Ovary (tissue), 9 donors: ENCODE measurements around the gene ZNF592. TPM values are rescaled to one million over a fixed set of nuclear protein-coding genes. Genes with fewer than 3 reads are reported as not detected.
A peak's percentile ranks its signal among the peaks of the same experiment; 100 is the strongest.
"Not testable (repeated sequence)": the region's sequence is repeated elsewhere in the genome, so short reads cannot be mapped to it uniquely, and the experiment has no call there.

Experiments
- DNase-seq, 5 donors: peaks; one replicate each; pipeline ENCODE4 v3.0.0-alpha.2; 2019 to 2020
- H3K27ac ChIP-seq, 2 donors: fragments of 200-600 bp; one replicate each; pipeline versions ENCODE4 v1.5.1 to v1.8.0; 2019 to 2022
- H3K27me3 ChIP-seq: fragments of 200-600 bp; one replicate; pipeline ENCODE4 v1.8.0; 2022
- H3K36me3 ChIP-seq: fragments of 200-600 bp; sonication (generic); one replicate; pipeline ENCODE4 v1.5.1; 2019
- H3K4me1 ChIP-seq: one replicate; pipeline ENCODE4 v1.8.1; 2013; ENCODE audit warnings: mild to moderate bottlenecking, moderate library complexity; ENCODE audit not compliant: insufficient read depth
- H3K4me3 ChIP-seq: fragments of 200-600 bp; sonication (generic); one replicate; pipeline ENCODE4 v1.5.1; 2017
- H3K9me3 ChIP-seq, 2 donors: fragments of 200-600 bp in 1 of 2; sonication (generic) in 1 of 2; one replicate each; pipeline versions ENCODE4 v1.5.1 to v1.8.1; 2013 to 2019; ENCODE audit warnings: mild to moderate bottlenecking in 1 of 2, moderate library complexity in 1 of 2
- CTCF ChIP-seq, 3 donors: fragments of 450-650 bp in 2 of 3; fragments of 200-600 bp in 1 of 3; IDR thresholded peaks; one replicate each; pipeline versions ENCODE4 v1.5.1 to v1.8.0; 2016 to 2022; ENCODE audit warnings: antibody characterized with exemption in 3 of 3, mild to moderate bottlenecking in 1 of 3
- EP300 ChIP-seq: sonication (generic); formaldehyde crosslinking; IDR thresholded peaks from one replicate; pipeline ENCODE4 v1.6.1; 2017; ENCODE audit warnings: antibody characterized with exemption
- POLR2A ChIP-seq: fragments of 450-650 bp; IDR thresholded peaks from one replicate; pipeline ENCODE4 v1.6.1; 2017; ENCODE audit warnings: antibody characterized with exemption, mild to moderate bottlenecking, moderate library complexity
- WGBS, 3 donors: extraction: QIAGEN DNeasy Blood & Tissue Kit in 1 of 3; methylation state at CpG; one replicate each; pipeline versions ENCODE4 v1.1.5 to v1.1.7; 2013 to 2017; 5-methylcytosine and 5-hydroxymethylcytosine counted together
- intact Hi-C, 4 donors: fragments of 100-400 bp; cut with DNase I; formaldehyde crosslinking; loops; one replicate each; pipeline versions ENCODE4 v1.11.0 to v1.15.1; 2022 to 2023
- polyA plus RNA-seq, 2 donors: library from polyadenylated mRNA; stranded (reverse); fragments of 200-250 nt in 1 of 2; fragments of 350-450 nt in 1 of 2; fragmentation: Illumina TruSeq in 1 of 2; extraction: RNeasy Lipid Tissue Mini Kit (QIAGEN cat#74804) in 1 of 2; gene quantifications; one replicate each; pipeline ENCODE4 v1.2.3, GENCODE V29; 2013 to 2014
- total RNA-seq, 7 donors: library from RNA; depleted of rRNA in 2 of 7; stranded (reverse); fragments of >200 nt in 2 of 7; fragmentation: NEBNext Ultra II Directional in 3 of 7; extraction: Animal tissue kit (Norgen Biotek cat#: 25700) in 3 of 7; gene quantifications; one replicate each; pipeline versions ENCODE4 v1.1.0 to v1.2.4, GENCODE V29; 2016 to 2023
- donor health status: DM: no; HTN: no; CAD: no; lungs with moderate emphysema.
- donor health status: DM: no; HTN: no; CAD: no.
- donor health status: Bipolar disorder and iron deficiency.
- donor health status: DM: yes; HTN: yes; CAD: no.
- donor health status: DM: no; HTN: no; CAD: no.
- donor health status: DM: yes; HTN: yes; CAD: no.

Gene ZNF592
- total and polyA plus RNA-seq, 9 donors = 10.9 to 37.3 (median 23.7) TPM

- TF ChIP-seq POLR2A (no peak), CTCF (IDR thresholded peaks at IDR 0.05) (no peak), EP300 (no peak)
- intact Hi-C loops = loop anchor here in 2 of 4 donors (10.0 kb wide), 3 partner anchors 56 to 174 kb away; partner anchors contain the start of gene ALPK3 (in 1 of the 2)
Measured at GRCh38 chr15:84741121-84741520, 7.3 kb upstream of the ZNF592 start.

GRCh38 chr15:84747416-84748273 is 747 bp upstream of the ZNF592 start:
- DNase-seq = peak; percentile 72 to 84 (median 78)
- H3K27me3 ChIP-seq = no peaks in the 10 kb centered on the region
- TF ChIP-seq EP300 = no peak
- TF ChIP-seq POLR2A = no peak
- TF ChIP-seq CTCF (IDR thresholded peaks at IDR 0.05) = no peak
- intact Hi-C loops = loop anchor here in 3 of 4 donors (1.0 to 10.0 kb wide), 5 partner anchors 63 to 167 kb away; partner anchors contain the start of gene ALPK3 (in 1 of the 3)
- no peaks in the 10 kb centered on the region for H3K9me3 ChIP-seq
- 0 to 1% (median 1%) methylated on average over 33 to 46 of the region's 46 CpGs for WGBS, 3 donors
- no peaks in the 10 kb centered on the region for H3K36me3 ChIP-seq
- H3K27ac ChIP-seq = peak overlapping the region; percentile 87 to 95
- H3K4me3 ChIP-seq = peak overlapping the region; percentile 88
- peaks cover 8% of the 10 kb centered on the region for H3K4me1 ChIP-seq

More at GRCh38 chr15:84741121-84741520, 7.3 kb upstream of the ZNF592 start:
- WGBS, 3 donors = 80 to 93% (median 88%) methylated on average over 2 of the region's 2 CpGs
- H3K9me3 ChIP-seq = no peaks in the 10 kb centered on the region
- H3K36me3 ChIP-seq = no peaks in the 10 kb centered on the region
- no peaks in the 10 kb centered on the region for H3K4me1 ChIP-seq
- H3K27me3 ChIP-seq = no peaks in the 10 kb centered on the region
- no peak overlapping the region for H3K27ac ChIP-seq
- no peak for DNase-seq
- no peak overlapping the region for H3K4me3 ChIP-seq

- H3K27me3 ChIP-seq = no peaks in the 10 kb centered on the region
- H3K4me1 ChIP-seq = peaks cover 9% of the 10 kb centered on the region
- TF ChIP-seq CTCF (IDR thresholded peaks at IDR 0.05) = no peak
- TF ChIP-seq EP300 = no peak
- no peak for TF ChIP-seq POLR2A
- intact Hi-C loops = loop anchor here in 3 of 4 donors (5.0 to 10.0 kb wide), 4 partner anchors 65 to 165 kb away; partner anchors contain the start of gene ALPK3 (in 1 of the 3)
- WGBS, 3 donors = 8 to 11% (median 9%) methylated on average over 15 of the region's 15 CpGs
- peak; percentile 41 to 66 (median 53) for DNase-seq
- H3K27ac ChIP-seq = peak overlapping the region; percentile 87 to 95
- H3K4me3 ChIP-seq = peak overlapping the region; percentile 88
- H3K9me3 ChIP-seq = no peaks in the 10 kb centered on the region
- no peaks in the 10 kb centered on the region for H3K36me3 ChIP-seq
Measured at GRCh38 chr15:84749111-84749991, 959 bp downstream of the ZNF592 start.

GRCh38 chr15:84750583-84751092 is 2.2 kb downstream of the ZNF592 start:
- Histone ChIP-seq H3K36me3 (no peaks in the 10 kb centered on the region), H3K27me3 (no peaks in the 10 kb centered on the region), H3K27ac (peak overlapping the region in 1 of 2 donors; percentile 14), H3K4me3 (no peak overlapping the region), H3K9me3 (no peaks in the 10 kb centered on the region), H3K4me1 (peaks cover 9% of the 10 kb centered on the region)
- WGBS, 3 donors = 24 to 38% (median 33%) methylated on average over 2 of the region's 2 CpGs
- intact Hi-C loops = loop anchor here in 2 of 4 donors (10.0 kb wide), 2 partner anchors 64 to 174 kb away; partner anchors contain the start of gene ALPK3 (in 1 of the 2)
- TF ChIP-seq CTCF (IDR thresholded peaks at IDR 0.05) = no peak
- TF ChIP-seq EP300 = no peak
- TF ChIP-seq POLR2A = no peak
- no peak for DNase-seq

GRCh38 chr15:84751721-84752120 is 3.3 kb downstream of the ZNF592 start:
- not testable (repeated sequence) for H3K27me3 ChIP-seq, DNase-seq, H3K9me3 ChIP-seq, H3K27ac ChIP-seq, H3K36me3 ChIP-seq, H3K4me3 ChIP-seq
- intact Hi-C loops = loop anchor here in 2 of 4 donors (10.0 kb wide), 2 partner anchors 63 to 173 kb away; partner anchors contain the start of gene ALPK3 (in 1 of the 2)
- WGBS, 3 donors = 75 to 82% (median 81%) methylated on average over 6 of the region's 6 CpGs
- peaks cover 12% of the 10 kb centered on the region for H3K4me1 ChIP-seq
